Measurements from ENCODE around the gene RPL18.

DNA sequence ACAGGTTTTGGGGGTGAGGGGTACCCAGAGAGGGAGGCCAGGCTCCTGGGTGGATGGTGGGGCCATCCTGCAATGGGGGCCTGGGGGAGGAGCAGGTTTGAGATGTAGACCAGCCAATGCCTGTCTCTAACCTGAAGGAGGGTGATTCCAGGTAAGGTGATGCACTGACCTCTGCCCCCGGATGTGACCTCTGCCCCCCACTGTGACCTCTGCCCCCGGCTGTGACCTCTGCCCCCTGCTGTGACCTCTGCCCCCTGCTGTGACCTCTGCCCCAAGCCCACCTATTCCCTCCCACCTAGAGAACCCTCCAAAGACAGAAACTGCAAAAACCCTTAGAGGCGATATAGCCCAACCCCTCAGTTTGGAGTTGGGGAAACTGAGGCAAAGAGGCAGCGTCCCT is 22.7 kb downstream of the RPL18 start:
- TF ChIP-seq EZH2 (IDR thresholded peaks at IDR 0.05; ENCODE audit: insufficient read depth, poor library complexity, severe bottlenecking) (no peak), EZH2phosphoT487 (IDR thresholded peaks at IDR 0.05; ENCODE audit: insufficient read depth, low read depth) (no peak)
